ENCODE data around the gene RAB40B. TPM values are rescaled to one million over a fixed set of nuclear protein-coding genes. Genes with fewer than 3 reads are reported as not detected.

The RAB40B gene
- polyA plus RNA-seq, 1 donor (not counting 4 experiments of a cell fraction or from before 2014, with no cell fraction given): 10.6 TPM

- H4K20me1 ChIP-seq (ENCODE audit: control insufficient read depth, extremely low read depth, insufficient read depth, low read length): no peaks in the 10 kb centered on the region
- H3K27me3 ChIP-seq (ENCODE audit: control insufficient read depth, extremely low read depth, insufficient read depth, low read length): no peaks in the 10 kb centered on the region
- no peaks in the 10 kb centered on the region for H3K36me3 ChIP-seq (ENCODE audit: control insufficient read depth in 2 of 2, extremely low read depth in 1 of 2, insufficient read depth in 2 of 2, low read length in 2 of 2)
- peaks cover 2% of the 10 kb centered on the region for H3K79me2 ChIP-seq (ENCODE audit: control insufficient read depth, insufficient read depth, low read length)
- no peaks in the 10 kb centered on the region for H3K9me1 ChIP-seq (ENCODE audit: control insufficient read depth, extremely low read depth, insufficient read depth, low read length)
- no peak for DNase-seq (ENCODE audit: low read depth, low spot score)
- no peak for FAIRE-seq
- H3K4me3 ChIP-seq (ENCODE audit: control insufficient read depth in 2 of 3, extremely low read depth in 1 of 3, insufficient read depth in 2 of 3, low read depth in 1 of 3, low read length in 3 of 3): no peak overlapping the region
- no peak overlapping the region for H3K9ac ChIP-seq (ENCODE audit: control insufficient read depth, extremely low read depth, insufficient read depth, low read length)
- peaks cover 11% of the 10 kb centered on the region for H3K4me1 ChIP-seq (ENCODE audit: control insufficient read depth, extremely low read depth, insufficient read depth, low read length)
- dilution Hi-C loops (cut with MboI; ENCODE audit: extremely low pct_ligation_motif_present, low sequenced_read_pairs): no loop called here
- no peak overlapping the region for H2AFZ ChIP-seq (ENCODE audit: control insufficient read depth, low read length)
- H3K9me3 ChIP-seq (ENCODE audit: control insufficient read depth, low read depth, low read length): no peaks in the 10 kb centered on the region
- H3K4me2 ChIP-seq (ENCODE audit: control insufficient read depth, extremely low read depth, insufficient read depth, low read depth, low read length): no peak overlapping the region
- TF ChIP-seq, protein P1, sequence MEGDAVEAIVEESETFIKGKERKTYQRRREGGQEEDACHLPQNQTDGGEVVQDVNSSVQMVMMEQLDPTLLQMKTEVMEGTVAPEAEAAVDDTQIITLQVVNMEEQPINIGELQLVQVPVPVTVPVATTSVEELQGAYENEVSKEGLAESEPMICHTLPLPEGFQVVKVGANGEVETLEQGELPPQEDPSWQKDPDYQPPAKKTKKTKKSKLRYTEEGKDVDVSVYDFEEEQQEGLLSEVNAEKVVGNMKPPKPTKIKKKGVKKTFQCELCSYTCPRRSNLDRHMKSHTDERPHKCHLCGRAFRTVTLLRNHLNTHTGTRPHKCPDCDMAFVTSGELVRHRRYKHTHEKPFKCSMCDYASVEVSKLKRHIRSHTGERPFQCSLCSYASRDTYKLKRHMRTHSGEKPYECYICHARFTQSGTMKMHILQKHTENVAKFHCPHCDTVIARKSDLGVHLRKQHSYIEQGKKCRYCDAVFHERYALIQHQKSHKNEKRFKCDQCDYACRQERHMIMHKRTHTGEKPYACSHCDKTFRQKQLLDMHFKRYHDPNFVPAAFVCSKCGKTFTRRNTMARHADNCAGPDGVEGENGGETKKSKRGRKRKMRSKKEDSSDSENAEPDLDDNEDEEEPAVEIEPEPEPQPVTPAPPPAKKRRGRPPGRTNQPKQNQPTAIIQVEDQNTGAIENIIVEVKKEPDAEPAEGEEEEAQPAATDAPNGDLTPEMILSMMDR (optimal IDR thresholded peaks at IDR 0.05 in 1 of 3, IDR thresholded peaks at IDR 0.05 in 1 of 3, conservative IDR thresholded peaks at IDR 0.05 in 1 of 3; ENCODE audit: extremely low read depth in 1 of 3, insufficient read depth in 2 of 3, low read length in 3 of 3): no peak
- TF ChIP-seq EZH2 (IDR thresholded peaks at IDR 0.05; ENCODE audit: low read length): no peak
- H3K27ac ChIP-seq (ENCODE audit: control insufficient read depth, insufficient read depth, low read length): no peak overlapping the region
Observed at GRCh38 chr17:82683534-82683933, 15.0 kb downstream of the RAB40B start.

- TF ChIP-seq, protein P1 (optimal IDR thresholded peaks at IDR 0.05 in 1 of 3, IDR thresholded peaks at IDR 0.05 in 1 of 3, conservative IDR thresholded peaks at IDR 0.05 in 1 of 3; ENCODE audit: extremely low read depth in 1 of 3, insufficient read depth in 2 of 3, low read length in 3 of 3): no peak
- TF ChIP-seq EZH2 (IDR thresholded peaks at IDR 0.05; ENCODE audit: low read length): no peak
- H3K9me3 ChIP-seq (ENCODE audit: control insufficient read depth, low read depth, low read length): no peaks in the 10 kb centered on the region
- no peaks in the 10 kb centered on the region for H3K9me1 ChIP-seq (ENCODE audit: control insufficient read depth, extremely low read depth, insufficient read depth, low read length)
- H3K79me2 ChIP-seq (ENCODE audit: control insufficient read depth, insufficient read depth, low read length): peaks cover under 1% of the 10 kb centered on the region
- no peaks in the 10 kb centered on the region for H3K27me3 ChIP-seq (ENCODE audit: control insufficient read depth, extremely low read depth, insufficient read depth, low read length)
- no peaks in the 10 kb centered on the region for H3K4me1 ChIP-seq (ENCODE audit: control insufficient read depth, extremely low read depth, insufficient read depth, low read length)
- H3K36me3 ChIP-seq (ENCODE audit: control insufficient read depth in 2 of 2, extremely low read depth in 1 of 2, insufficient read depth in 2 of 2, low read length in 2 of 2): no peaks in the 10 kb centered on the region
- dilution Hi-C loops (cut with MboI; ENCODE audit: extremely low pct_ligation_motif_present, low sequenced_read_pairs): no loop called here
- H3K27ac ChIP-seq (ENCODE audit: control insufficient read depth, insufficient read depth, low read length): no peak overlapping the region
- no peak overlapping the region for H2AFZ ChIP-seq (ENCODE audit: control insufficient read depth, low read length)
- no peak overlapping the region for H3K4me3 ChIP-seq (ENCODE audit: control insufficient read depth in 2 of 3, extremely low read depth in 1 of 3, insufficient read depth in 2 of 3, low read depth in 1 of 3, low read length in 3 of 3)
- DNase-seq (ENCODE audit: low read depth, low spot score): no peak
- no peak overlapping the region for H3K4me2 ChIP-seq (ENCODE audit: control insufficient read depth, extremely low read depth, insufficient read depth, low read depth, low read length)
- no peak overlapping the region for H3K9ac ChIP-seq (ENCODE audit: control insufficient read depth, extremely low read depth, insufficient read depth, low read length)
- H4K20me1 ChIP-seq (ENCODE audit: control insufficient read depth, extremely low read depth, insufficient read depth, low read length): no peaks in the 10 kb centered on the region
- FAIRE-seq: no peak
Observed at GRCh38 chr17:82681547-82681946, 17.0 kb downstream of the RAB40B start.
